ENCODE data around the gene CSNK1G1.

CSNK1G1 gene

DNA sequence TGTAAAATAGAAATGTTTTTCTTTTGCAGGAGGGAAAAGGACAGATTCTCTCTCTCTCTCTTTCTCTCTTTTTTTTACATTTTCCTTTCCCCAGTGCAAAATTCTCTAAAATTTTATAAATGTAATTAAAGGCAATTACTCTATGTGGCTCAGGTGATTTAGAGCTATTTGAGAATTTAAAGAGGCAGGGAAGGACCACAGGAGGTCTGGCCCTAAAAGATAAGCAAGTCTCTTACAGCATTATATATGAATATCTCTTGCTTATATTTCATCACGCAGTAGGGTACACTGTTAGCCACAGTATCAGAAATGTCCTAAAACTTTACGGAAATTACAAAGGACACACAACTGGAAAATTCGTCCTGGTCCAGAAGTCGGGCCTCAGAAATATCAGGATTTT lies 122.7 kb downstream of the CSNK1G1 start:
- DNase-seq (ENCODE audit: low read depth, low spot score), result no peak
- TF ChIP-seq, protein P1, sequence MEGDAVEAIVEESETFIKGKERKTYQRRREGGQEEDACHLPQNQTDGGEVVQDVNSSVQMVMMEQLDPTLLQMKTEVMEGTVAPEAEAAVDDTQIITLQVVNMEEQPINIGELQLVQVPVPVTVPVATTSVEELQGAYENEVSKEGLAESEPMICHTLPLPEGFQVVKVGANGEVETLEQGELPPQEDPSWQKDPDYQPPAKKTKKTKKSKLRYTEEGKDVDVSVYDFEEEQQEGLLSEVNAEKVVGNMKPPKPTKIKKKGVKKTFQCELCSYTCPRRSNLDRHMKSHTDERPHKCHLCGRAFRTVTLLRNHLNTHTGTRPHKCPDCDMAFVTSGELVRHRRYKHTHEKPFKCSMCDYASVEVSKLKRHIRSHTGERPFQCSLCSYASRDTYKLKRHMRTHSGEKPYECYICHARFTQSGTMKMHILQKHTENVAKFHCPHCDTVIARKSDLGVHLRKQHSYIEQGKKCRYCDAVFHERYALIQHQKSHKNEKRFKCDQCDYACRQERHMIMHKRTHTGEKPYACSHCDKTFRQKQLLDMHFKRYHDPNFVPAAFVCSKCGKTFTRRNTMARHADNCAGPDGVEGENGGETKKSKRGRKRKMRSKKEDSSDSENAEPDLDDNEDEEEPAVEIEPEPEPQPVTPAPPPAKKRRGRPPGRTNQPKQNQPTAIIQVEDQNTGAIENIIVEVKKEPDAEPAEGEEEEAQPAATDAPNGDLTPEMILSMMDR (IDR thresholded peaks at IDR 0.05; ENCODE audit: low read depth, low read length), result no peak
- H3K4me3 ChIP-seq (ENCODE audit: low read depth, low read length), result no peak overlapping the region
- in situ Hi-C loops (cut with HindIII; ENCODE audit: low sequenced_read_pairs), result no loop called here

DNA sequence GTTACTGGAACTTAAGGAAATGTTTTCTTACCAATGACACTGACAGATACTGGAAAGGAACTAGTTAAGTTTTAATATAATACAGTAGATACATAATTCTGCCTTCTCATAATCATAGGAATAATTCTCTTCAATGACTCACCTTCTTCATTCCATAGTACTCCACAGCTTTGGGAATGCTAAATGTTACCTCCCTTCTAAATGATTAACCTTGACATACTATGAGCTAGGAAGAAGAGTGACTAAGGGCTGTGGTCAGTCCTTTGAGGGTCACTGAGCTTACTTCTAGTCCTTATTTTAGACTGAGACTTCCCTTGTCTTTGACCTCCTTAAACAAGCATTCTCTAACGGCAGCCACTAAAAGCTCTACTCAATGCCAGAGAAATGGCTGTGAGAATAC lies 123.6 kb downstream of the CSNK1G1 start:
- DNase-seq (ENCODE audit: low read depth, low spot score), result peak; percentile 56
- no peak overlapping the region for H3K4me3 ChIP-seq (ENCODE audit: low read depth, low read length)
- in situ Hi-C loops (cut with HindIII; ENCODE audit: low sequenced_read_pairs), result no loop called here
- TF ChIP-seq, protein P1 (IDR thresholded peaks at IDR 0.05; ENCODE audit: low read depth, low read length), result no peak

DNA sequence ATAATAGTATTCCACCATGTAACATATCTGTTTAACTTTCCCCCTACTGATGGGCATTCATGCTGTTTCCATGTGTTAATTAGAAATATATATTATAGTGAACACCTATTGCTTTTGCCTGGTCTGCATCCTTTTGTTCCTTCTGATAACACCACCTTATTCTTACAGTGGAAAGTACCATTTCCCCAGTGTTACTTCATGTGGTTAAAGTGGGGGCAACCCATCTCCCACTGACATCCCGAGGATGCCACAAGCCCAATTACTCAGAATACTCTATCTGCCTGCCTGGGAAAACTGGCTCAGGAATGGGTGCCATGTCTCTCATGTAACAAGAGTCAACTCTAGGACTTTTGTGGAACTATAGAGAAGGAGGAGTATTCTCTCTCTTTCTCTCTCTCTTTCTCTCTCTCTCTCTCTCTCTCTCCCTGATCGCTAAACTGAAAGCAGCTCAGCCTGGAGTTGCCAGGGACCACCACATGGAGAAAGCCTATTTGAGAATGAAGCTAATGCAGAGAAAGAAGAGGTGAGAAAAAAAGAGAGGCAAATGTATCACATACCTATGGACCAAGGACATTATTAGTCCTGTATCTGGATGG lies 126.7 kb downstream of the CSNK1G1 start:
- DNase-seq (ENCODE audit: low read depth, low spot score), result no peak
- in situ Hi-C loops (cut with HindIII; ENCODE audit: low sequenced_read_pairs), result no loop called here
- H3K4me3 ChIP-seq (ENCODE audit: low read depth, low read length), result no peak overlapping the region

DNA sequence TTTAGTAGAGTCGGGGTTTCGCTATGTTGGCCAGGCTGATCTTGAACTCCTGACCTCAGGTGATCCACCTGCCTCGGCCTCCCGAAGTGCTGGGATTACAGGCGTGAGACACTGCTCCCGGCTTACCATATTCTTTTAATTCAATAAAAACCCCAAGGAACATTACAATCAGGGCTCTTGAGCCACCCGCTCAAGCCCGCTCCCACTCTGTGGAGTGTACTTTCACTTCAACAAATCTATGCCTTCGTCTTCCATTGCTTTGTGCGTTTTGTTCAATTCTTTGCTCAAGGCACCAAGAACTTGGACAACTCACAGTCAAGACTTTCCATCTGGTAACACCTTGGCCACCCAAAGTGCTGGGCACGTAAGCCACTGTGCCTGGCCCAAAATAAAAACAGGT lies 130.2 kb downstream of the CSNK1G1 start:
- TF ChIP-seq, protein P1 (IDR thresholded peaks at IDR 0.05; ENCODE audit: low read depth, low read length), result no peak

More for the DNA sequence above, 126.7 kb downstream of the CSNK1G1 start:
- TF ChIP-seq, protein P1 (IDR thresholded peaks at IDR 0.05; ENCODE audit: low read depth, low read length), result no peak

DNA sequence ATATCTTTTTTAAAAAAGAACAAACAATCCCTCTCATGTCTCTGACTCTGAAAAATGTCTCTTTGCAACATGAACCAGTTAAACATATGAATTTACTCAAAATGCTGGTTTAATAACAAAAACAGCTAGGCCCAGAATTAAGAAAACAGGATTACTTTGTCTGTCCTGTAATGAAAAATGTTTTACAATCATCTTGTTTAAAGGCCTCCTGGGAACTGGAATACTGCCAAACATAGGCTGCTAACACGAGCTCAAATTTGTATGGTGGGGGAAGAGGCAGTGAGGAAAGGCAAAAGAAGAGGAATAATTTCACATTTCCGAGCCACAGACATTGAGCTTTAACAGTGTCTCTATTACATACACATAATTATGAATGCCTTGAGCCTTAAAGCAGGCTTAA lies 131.5 kb downstream of the CSNK1G1 start:
- peak; percentile 62 for DNase-seq (ENCODE audit: low read depth, low spot score)
- H3K4me3 ChIP-seq (ENCODE audit: low read depth, low read length), result no peak overlapping the region
- TF ChIP-seq, protein P1 (IDR thresholded peaks at IDR 0.05; ENCODE audit: low read depth, low read length), result no peak
- in situ Hi-C loops (cut with HindIII; ENCODE audit: low sequenced_read_pairs), result no loop called here

More for the DNA sequence above, 130.2 kb downstream of the CSNK1G1 start:
- in situ Hi-C loops (cut with HindIII; ENCODE audit: low sequenced_read_pairs), result no loop called here
- H3K4me3 ChIP-seq (ENCODE audit: low read depth, low read length), result no peak overlapping the region
- DNase-seq (ENCODE audit: low read depth, low spot score), result no peak

DNA sequence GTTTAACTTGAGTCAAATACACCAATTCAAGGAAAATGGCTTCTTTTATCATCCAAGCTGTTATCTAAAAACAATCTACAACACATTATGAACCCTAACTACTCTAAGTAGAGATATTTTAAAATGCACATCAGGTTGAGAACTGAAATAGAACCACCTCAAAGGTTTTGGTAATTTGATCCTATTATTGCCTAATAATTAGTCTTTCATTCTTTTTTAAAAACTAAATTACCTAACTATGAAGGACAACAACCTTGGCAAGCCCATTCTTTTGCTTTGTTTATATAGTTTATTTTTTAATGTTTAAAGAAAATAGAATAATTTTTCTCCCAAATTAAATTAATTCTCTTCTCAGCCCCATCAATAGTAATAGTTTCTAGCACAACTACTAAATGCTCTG lies 132.1 kb downstream of the CSNK1G1 start:
- H3K4me3 ChIP-seq (ENCODE audit: low read depth, low read length), result no peak overlapping the region
- TF ChIP-seq, protein P1 (IDR thresholded peaks at IDR 0.05; ENCODE audit: low read depth, low read length), result no peak
- DNase-seq (ENCODE audit: low read depth, low spot score), result no peak
- in situ Hi-C loops (cut with HindIII; ENCODE audit: low sequenced_read_pairs), result no loop called here

Data from astrocyte of the spinal cord (primary cell).